ENCODE data around the gene MT2A. TPM values are rescaled to one million over a fixed set of nuclear protein-coding genes. Genes with fewer than 3 reads are reported as not detected.
A peak's percentile ranks its signal among the peaks of the same experiment; 100 is the strongest.

The MT2A gene
- total and polyA plus RNA-seq, 2 of the 13 experiments (the other 11 are each of a cell fraction or from before 2014, with no cell fraction given), result 135 to 371 TPM

DNA sequence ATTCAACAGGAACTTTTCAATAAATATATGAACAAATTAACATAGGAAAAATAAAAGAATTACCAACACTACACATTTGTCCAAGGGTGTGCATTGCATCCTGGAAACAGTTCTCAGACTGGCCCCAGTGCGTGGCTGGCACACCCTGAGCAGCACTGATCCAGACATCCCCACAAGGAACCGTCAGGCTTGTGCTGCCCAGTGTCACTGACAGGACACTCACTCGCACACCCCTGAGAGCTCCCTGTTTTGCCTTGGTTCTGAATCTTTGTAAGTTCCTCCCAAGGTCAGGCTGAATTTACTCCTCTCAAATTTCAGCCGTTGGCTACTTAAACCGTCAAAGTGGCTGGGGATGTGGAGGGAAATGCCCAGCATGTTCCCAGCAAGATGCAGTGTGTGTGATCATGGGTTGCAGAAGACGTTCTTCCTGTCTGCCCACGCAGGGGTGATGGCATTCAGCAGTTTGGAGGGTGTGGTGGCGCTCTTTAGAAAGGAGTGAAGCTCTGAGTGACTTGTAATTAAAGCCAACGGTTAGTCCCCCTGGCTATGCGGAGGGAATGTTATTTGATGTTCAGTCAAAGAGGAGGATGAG, 1.7 kb downstream of the MT2A start (continued):
- TF ChIP-seq, protein P1, sequence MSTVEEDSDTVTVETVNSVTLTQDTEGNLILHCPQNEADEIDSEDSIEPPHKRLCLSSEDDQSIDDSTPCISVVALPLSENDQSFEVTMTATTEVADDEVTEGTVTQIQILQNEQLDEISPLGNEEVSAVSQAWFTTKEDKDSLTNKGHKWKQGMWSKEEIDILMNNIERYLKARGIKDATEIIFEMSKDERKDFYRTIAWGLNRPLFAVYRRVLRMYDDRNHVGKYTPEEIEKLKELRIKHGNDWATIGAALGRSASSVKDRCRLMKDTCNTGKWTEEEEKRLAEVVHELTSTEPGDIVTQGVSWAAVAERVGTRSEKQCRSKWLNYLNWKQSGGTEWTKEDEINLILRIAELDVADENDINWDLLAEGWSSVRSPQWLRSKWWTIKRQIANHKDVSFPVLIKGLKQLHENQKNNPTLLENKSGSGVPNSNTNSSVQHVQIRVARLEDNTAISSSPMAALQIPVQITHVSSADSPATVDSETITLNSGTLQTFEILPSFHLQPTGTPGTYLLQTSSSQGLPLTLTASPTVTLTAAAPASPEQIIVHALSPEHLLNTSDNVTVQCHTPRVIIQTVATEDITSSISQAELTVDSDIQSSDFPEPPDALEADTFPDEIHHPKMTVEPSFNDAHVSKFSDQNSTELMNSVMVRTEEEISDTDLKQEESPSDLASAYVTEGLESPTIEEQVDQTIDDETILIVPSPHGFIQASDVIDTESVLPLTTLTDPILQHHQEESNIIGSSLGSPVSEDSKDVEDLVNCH (CRISPR knock-in tag; IDR thresholded peaks at IDR 0.05), result 0 out of 2 replicates have a peak, but pooled peaks have one; percentile 31
- TF ChIP-seq, protein P2, sequence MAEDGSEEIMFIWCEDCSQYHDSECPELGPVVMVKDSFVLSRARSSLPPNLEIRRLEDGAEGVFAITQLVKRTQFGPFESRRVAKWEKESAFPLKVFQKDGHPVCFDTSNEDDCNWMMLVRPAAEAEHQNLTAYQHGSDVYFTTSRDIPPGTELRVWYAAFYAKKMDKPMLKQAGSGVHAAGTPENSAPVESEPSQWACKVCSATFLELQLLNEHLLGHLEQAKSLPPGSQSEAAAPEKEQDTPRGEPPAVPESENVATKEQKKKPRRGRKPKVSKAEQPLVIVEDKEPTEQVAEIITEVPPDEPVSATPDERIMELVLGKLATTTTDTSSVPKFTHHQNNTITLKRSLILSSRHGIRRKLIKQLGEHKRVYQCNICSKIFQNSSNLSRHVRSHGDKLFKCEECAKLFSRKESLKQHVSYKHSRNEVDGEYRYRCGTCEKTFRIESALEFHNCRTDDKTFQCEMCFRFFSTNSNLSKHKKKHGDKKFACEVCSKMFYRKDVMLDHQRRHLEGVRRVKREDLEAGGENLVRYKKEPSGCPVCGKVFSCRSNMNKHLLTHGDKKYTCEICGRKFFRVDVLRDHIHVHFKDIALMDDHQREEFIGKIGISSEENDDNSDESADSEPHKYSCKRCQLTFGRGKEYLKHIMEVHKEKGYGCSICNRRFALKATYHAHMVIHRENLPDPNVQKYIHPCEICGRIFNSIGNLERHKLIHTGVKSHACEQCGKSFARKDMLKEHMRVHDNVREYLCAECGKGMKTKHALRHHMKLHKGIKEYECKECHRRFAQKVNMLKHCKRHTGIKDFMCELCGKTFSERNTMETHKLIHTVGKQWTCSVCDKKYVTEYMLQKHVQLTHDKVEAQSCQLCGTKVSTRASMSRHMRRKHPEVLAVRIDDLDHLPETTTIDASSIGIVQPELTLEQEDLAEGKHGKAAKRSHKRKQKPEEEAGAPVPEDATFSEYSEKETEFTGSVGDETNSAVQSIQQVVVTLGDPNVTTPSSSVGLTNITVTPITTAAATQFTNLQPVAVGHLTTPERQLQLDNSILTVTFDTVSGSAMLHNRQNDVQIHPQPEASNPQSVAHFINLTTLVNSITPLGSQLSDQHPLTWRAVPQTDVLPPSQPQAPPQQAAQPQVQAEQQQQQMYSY (CRISPR knock-in tag; IDR thresholded peaks at IDR 0.05), result no peak
- TF ChIP-seq, protein P3, sequence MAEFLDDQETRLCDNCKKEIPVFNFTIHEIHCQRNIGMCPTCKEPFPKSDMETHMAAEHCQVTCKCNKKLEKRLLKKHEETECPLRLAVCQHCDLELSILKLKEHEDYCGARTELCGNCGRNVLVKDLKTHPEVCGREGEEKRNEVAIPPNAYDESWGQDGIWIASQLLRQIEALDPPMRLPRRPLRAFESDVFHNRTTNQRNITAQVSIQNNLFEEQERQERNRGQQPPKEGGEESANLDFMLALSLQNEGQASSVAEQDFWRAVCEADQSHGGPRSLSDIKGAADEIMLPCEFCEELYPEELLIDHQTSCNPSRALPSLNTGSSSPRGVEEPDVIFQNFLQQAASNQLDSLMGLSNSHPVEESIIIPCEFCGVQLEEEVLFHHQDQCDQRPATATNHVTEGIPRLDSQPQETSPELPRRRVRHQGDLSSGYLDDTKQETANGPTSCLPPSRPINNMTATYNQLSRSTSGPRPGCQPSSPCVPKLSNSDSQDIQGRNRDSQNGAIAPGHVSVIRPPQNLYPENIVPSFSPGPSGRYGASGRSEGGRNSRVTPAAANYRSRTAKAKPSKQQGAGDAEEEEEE (CRISPR knock-in tag; IDR thresholded peaks at IDR 0.05; ENCODE audit: borderline replicate concordance), result 0 out of 2 replicates have a peak, but pooled peaks have one; percentile 34
- TF ChIP-seq, protein P4, sequence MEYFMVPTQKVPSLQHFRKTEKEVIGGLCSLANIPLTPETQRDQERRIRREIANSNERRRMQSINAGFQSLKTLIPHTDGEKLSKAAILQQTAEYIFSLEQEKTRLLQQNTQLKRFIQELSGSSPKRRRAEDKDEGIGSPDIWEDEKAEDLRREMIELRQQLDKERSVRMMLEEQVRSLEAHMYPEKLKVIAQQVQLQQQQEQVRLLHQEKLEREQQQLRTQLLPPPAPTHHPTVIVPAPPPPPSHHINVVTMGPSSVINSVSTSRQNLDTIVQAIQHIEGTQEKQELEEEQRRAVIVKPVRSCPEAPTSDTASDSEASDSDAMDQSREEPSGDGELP (IDR thresholded peaks at IDR 0.05; ENCODE audit: borderline replicate concordance, low read depth), result no peak
- TF ChIP-seq, protein P5, sequence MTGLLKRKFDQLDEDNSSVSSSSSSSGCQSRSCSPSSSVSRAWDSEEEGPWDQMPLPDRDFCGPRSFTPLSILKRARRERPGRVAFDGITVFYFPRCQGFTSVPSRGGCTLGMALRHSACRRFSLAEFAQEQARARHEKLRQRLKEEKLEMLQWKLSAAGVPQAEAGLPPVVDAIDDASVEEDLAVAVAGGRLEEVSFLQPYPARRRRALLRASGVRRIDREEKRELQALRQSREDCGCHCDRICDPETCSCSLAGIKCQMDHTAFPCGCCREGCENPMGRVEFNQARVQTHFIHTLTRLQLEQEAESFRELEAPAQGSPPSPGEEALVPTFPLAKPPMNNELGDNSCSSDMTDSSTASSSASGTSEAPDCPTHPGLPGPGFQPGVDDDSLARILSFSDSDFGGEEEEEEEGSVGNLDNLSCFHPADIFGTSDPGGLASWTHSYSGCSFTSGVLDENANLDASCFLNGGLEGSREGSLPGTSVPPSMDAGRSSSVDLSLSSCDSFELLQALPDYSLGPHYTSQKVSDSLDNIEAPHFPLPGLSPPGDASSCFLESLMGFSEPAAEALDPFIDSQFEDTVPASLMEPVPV (CRISPR knock-in tag; IDR thresholded peaks at IDR 0.05), result no peak
- TF ChIP-seq, protein P6, sequence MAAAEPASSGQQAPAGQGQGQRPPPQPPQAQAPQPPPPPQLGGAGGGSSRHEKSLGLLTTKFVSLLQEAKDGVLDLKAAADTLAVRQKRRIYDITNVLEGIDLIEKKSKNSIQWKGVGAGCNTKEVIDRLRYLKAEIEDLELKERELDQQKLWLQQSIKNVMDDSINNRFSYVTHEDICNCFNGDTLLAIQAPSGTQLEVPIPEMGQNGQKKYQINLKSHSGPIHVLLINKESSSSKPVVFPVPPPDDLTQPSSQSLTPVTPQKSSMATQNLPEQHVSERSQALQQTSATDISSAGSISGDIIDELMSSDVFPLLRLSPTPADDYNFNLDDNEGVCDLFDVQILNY (CRISPR knock-in tag; conservative IDR thresholded peaks at IDR 0.05), result no peak
- TF ChIP-seq, protein P7, sequence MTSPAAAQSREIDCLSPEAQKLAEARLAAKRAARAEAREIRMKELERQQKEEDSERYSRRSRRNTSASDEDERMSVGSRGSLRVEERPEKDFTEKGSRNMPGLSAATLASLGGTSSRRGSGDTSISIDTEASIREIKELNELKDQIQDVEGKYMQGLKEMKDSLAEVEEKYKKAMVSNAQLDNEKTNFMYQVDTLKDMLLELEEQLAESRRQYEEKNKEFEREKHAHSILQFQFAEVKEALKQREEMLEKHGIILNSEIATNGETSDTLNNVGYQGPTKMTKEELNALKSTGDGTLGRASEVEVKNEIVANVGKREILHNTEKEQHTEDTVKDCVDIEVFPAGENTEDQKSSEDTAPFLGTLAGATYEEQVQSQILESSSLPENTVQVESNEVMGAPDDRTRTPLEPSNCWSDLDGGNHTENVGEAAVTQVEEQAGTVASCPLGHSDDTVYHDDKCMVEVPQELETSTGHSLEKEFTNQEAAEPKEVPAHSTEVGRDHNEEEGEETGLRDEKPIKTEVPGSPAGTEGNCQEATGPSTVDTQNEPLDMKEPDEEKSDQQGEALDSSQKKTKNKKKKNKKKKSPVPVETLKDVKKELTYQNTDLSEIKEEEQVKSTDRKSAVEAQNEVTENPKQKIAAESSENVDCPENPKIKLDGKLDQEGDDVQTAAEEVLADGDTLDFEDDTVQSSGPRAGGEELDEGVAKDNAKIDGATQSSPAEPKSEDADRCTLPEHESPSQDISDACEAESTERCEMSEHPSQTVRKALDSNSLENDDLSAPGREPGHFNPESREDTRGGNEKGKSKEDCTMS (CRISPR knock-in tag; conservative IDR thresholded peaks at IDR 0.05), result no peak
- TF ChIP-seq, protein P8, sequence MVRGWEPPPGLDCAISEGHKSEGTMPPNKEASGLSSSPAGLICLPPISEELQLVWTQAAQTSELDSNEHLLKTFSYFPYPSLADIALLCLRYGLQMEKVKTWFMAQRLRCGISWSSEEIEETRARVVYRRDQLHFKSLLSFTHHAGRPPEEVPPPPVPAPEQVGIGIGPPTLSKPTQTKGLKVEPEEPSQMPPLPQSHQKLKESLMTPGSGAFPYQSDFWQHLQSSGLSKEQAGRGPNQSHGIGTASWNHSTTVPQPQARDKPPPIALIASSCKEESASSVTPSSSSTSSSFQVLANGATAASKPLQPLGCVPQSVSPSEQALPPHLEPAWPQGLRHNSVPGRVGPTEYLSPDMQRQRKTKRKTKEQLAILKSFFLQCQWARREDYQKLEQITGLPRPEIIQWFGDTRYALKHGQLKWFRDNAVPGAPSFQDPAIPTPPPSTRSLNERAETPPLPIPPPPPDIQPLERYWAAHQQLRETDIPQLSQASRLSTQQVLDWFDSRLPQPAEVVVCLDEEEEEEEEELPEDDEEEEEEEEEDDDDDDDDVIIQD (CRISPR knock-in tag; IDR thresholded peaks at IDR 0.05; ENCODE audit: low read depth), result no peak
- TF ChIP-seq ZNF839 (CRISPR knock-in tag; IDR thresholded peaks at IDR 0.05; ENCODE audit: borderline replicate concordance), result no peak
- TF ChIP-seq ZMYM4 (CRISPR knock-in tag; IDR thresholded peaks at IDR 0.05), result peak; percentile 26; the same call in 1 of the 2 replicates
- TF ChIP-seq ZNF251 (CRISPR knock-in tag; IDR thresholded peaks at IDR 0.05), result no peak
